K562 (cell line): Measurements from ENCODE around the gene B4GALT1. TPM values are rescaled to one million over a fixed set of nuclear protein-coding genes. Genes with fewer than 3 reads are reported as not detected.

ENCODE experiments used
- ATAC-seq: fragments of 200-7000 bp; cut with Tn5 transposase; 3 replicates; pipeline ENCODE4 v1.9.1; 2020; ENCODE audit warnings: moderate library complexity
- BruUV-seq: library from RNA; stranded (reverse); fragments of 400-500 nt; replicated peaks from 2 replicates; lab custom pipeline; 2021; lab: Mats Ljungman, UMichigan
- CTCF ChIA-PET: fragments of 300-600 bp; formaldehyde crosslinking; extraction: SDS; loops from one replicate; lab custom pipeline; 2021; ENCODE audit warnings: low intra/inter-chr PET ratio; lab: Yijun Ruan, JAX
- POLR2A ChIA-PET: fragments of 300-600, 350-650 bp; sonication (Branson Sonifier 250); formaldehyde crosslinking; extraction: SDS; loops from one replicate; lab custom pipeline; 2021; ENCODE audit warnings: antibody characterized with exemption, inconsistent platforms; lab: Yijun Ruan, JAX
- DNase-seq, 4 experiments: peaks; one replicate each; pipeline versions ENCODE4 v3.0.0 to v3.0.0-alpha.2; 2011 to 2018; ENCODE audit warnings: low spot score in 3 of 4, mixed read lengths in 3 of 4; ENCODE audit errors: extremely low read depth in 1 of 4
- FAIRE-seq: peaks from 2 replicates; lab custom pipeline; 2011; peaks lifted over from hg19 to GRCh38; lab: Jason Lieb, UNC
- H2AFZ ChIP-seq: 2 replicates; pipeline ENCODE4 v1.6.0; 2011; ENCODE audit warnings: low read depth, low read length, control low read depth, inconsistent platforms
- H3K27ac ChIP-seq: fragments of 200-600 bp; 3 replicates; pipeline ENCODE4 v1.8.0; 2011; ENCODE audit warnings: low read depth, mild to moderate bottlenecking, control low read depth, inconsistent platforms, low read length, moderate library complexity, mixed read lengths; ENCODE audit errors: extremely low read depth
- H3K27me3 ChIP-seq, 2 experiments: fragments of 300-600 bp in 1 of 2; 2 replicates in 1 of 2; 3 replicates in 1 of 2; pipeline versions ENCODE4 v1.6.0 to v1.8.0; 2011; ENCODE audit warnings: inconsistent platforms in 2 of 2, low read length in 2 of 2, mild to moderate bottlenecking in 1 of 2, mixed read lengths in 1 of 2, moderate library complexity in 1 of 2; ENCODE audit not compliant: control insufficient read depth in 2 of 2, insufficient read depth in 2 of 2
- H3K36me3 ChIP-seq: fragments of 300-600 bp; 3 replicates; pipeline ENCODE4 v1.8.0; 2011; ENCODE audit warnings: mild to moderate bottlenecking, low read length, inconsistent platforms; ENCODE audit not compliant: control insufficient read depth, insufficient read depth
- H3K4me1 ChIP-seq, 2 experiments: fragments of 200-600 bp in 1 of 2; replicated peaks in 1 of 2; 2 replicates in 1 of 2; 3 replicates in 1 of 2; pipeline versions ENCODE4 v1.5.1 to v1.8.0; 2011; ENCODE audit warnings: inconsistent platforms in 2 of 2, low read length in 2 of 2, mild to moderate bottlenecking in 1 of 2, mixed read lengths in 1 of 2, moderate library complexity in 1 of 2; ENCODE audit not compliant: control insufficient read depth in 2 of 2, insufficient read depth in 2 of 2
- H3K4me2 ChIP-seq: 2 replicates; pipeline ENCODE4 v1.6.1; 2011; ENCODE audit warnings: low read length, control low read depth, inconsistent platforms, mixed read lengths; ENCODE audit not compliant: insufficient read depth
- H3K4me3 ChIP-seq: fragments of 200-600 bp; sonication (generic), shearing (Covaris generic); 2 replicates; pipeline ENCODE4 v1.5.1; 2016; ENCODE audit warnings: control low read depth, inconsistent platforms
- H3K79me2 ChIP-seq: fragments of 200-600 bp; 3 replicates; pipeline ENCODE4 v1.8.0; 2011; ENCODE audit warnings: low read length, inconsistent platforms; ENCODE audit not compliant: control insufficient read depth, insufficient read depth
- H3K9ac ChIP-seq, 2 experiments: 2 replicates each; pipeline versions ENCODE4 v1.6.0 to v1.6.1; 2011; ENCODE audit warnings: low read depth in 2 of 2, low read length in 2 of 2, control low read depth in 1 of 2, inconsistent platforms in 1 of 2, mild to moderate bottlenecking in 1 of 2, mixed read lengths in 1 of 2; ENCODE audit not compliant: insufficient read depth in 1 of 2
- H3K9me1 ChIP-seq: one replicate; pipeline ENCODE4 v1.6.0; 2011; ENCODE audit warnings: inconsistent platforms, mild to moderate bottlenecking, low read length, moderate library complexity; ENCODE audit not compliant: control insufficient read depth, insufficient read depth
- H3K9me3 ChIP-seq: replicated peaks from 2 replicates; pipeline ENCODE4 v1.5.1; 2011; ENCODE audit warnings: low read depth, low read length, inconsistent platforms; ENCODE audit not compliant: control insufficient read depth, insufficient read depth
- H4K20me1 ChIP-seq: replicated peaks from 2 replicates; pipeline ENCODE4 v1.6.1; 2011; ENCODE audit warnings: low read length, inconsistent platforms, mixed read lengths; ENCODE audit not compliant: control insufficient read depth, insufficient read depth
- ARID2 ChIP-seq: fragments of 450-650 bp; IDR thresholded peaks from 2 replicates; pipeline ENCODE4 v1.6.1; 2017; ENCODE audit warnings: antibody characterized with exemption, mild to moderate bottlenecking
- ATF3 ChIP-seq, 2 experiments: fragments of 450-650 bp in 1 of 2; sonication (generic) in 1 of 2; formaldehyde crosslinking in 1 of 2; IDR thresholded peaks in 1 of 2; conservative IDR thresholded peaks in 1 of 2; 2 replicates each; pipeline versions ENCODE4 v1.6.1 to v1.8.1; 2016 to 2023; ENCODE audit warnings: mild to moderate bottlenecking in 2 of 2, moderate library complexity in 2 of 2, inconsistent platforms in 1 of 2, missing genetic modification reagents in 1 of 2
- BRD4 ChIP-seq: fragments of 200-600 bp; sonication (generic); IDR thresholded peaks from 2 replicates; pipeline ENCODE4 v1.6.1; 2017; ENCODE audit warnings: inconsistent platforms
- C11orf30 ChIP-seq: fragments of 450-650 bp; IDR thresholded peaks from 2 replicates; pipeline ENCODE4 v1.6.1; 2016; ENCODE audit warnings: low read depth, mild to moderate bottlenecking
- DDX20 ChIP-seq: fragments of 450-650 bp; IDR thresholded peaks from 2 replicates; pipeline ENCODE4 v1.6.1; 2016; ENCODE audit warnings: missing genetic modification characterization, low read depth, mild to moderate bottlenecking, missing compliant biosample characterization, moderate library complexity
- ELF4 ChIP-seq: fragments of 450-650 bp; formaldehyde crosslinking; IDR thresholded peaks from 2 replicates; pipeline ENCODE4 v1.4.0; 2022; ENCODE audit warnings: missing genetic modification characterization
- LEF1 ChIP-seq: fragments of 450-650 bp; IDR thresholded peaks from 2 replicates; pipeline ENCODE4 v1.6.1; 2016; ENCODE audit warnings: mild to moderate bottlenecking
- POLR2A ChIP-seq: fragments of 450-650 bp; conservative IDR thresholded peaks from 2 replicates; pipeline ENCODE4 v1.6.1; 2016
- RAD21 ChIP-seq, 2 experiments: fragments of 250-450 bp in 1 of 2; fragments of 450-650 bp in 1 of 2; sonication (Bioruptor Pico) in 1 of 2; formaldehyde crosslinking in 1 of 2; IDR thresholded peaks in 1 of 2; conservative IDR thresholded peaks in 1 of 2; 2 replicates each; pipeline versions ENCODE4 v1.4.0 to v1.8.0; 2020 to 2022; ENCODE audit warnings: mild to moderate bottlenecking in 2 of 2, moderate library complexity in 1 of 2
- SLC30A9 ChIP-seq: fragments of 250-450 bp; sonication (Bioruptor Pico); IDR thresholded peaks from 2 replicates; pipeline ENCODE4 v1.8.0; 2022; ENCODE audit warnings: mild to moderate bottlenecking, moderate library complexity
- SMARCA4 ChIP-seq: fragments of 450-650 bp; IDR thresholded peaks from 2 replicates; pipeline ENCODE4 v1.6.1; 2016
- SP2 ChIP-seq: IDR thresholded peaks from 2 replicates; pipeline ENCODE4 v1.6.1; 2011; ENCODE audit warnings: mild to moderate bottlenecking, low read depth, low read length, moderate library complexity; ENCODE audit not compliant: poor library complexity, severe bottlenecking; ENCODE audit errors: extremely low read depth
- ZEB2 ChIP-seq: fragments of 450-650 bp; IDR thresholded peaks from 2 replicates; pipeline ENCODE4 v1.6.1; 2016
- ZNF224 ChIP-seq: sonication (generic); formaldehyde crosslinking; IDR thresholded peaks from 2 replicates; pipeline ENCODE4 v1.8.0; 2022; ENCODE audit warnings: mild to moderate bottlenecking, missing genetic modification reagents
- ZNF253 ChIP-seq: fragments of 250-450 bp; sonication (Bioruptor Pico); conservative IDR thresholded peaks from 2 replicates; pipeline ENCODE4 v1.6.1; 2021; ENCODE audit warnings: mild to moderate bottlenecking
- ZNF41 ChIP-seq: fragments of 250-450 bp; sonication (Bioruptor Pico); conservative IDR thresholded peaks from 2 replicates; pipeline ENCODE4 v1.4.0; 2020; ENCODE audit warnings: mild to moderate bottlenecking
- WGBS: fragments of 100-300 bp; shearing (Covaris generic); methylation state at CpG from one replicate; pipeline ENCODE4 v1.1.6; 2016; ENCODE audit warnings: low coverage, mixed read lengths; ENCODE audit not compliant: insufficient coverage; ENCODE audit errors: missing lambda C conversion rate; 5-methylcytosine and 5-hydroxymethylcytosine counted together
- in situ Hi-C: fragments of 300-500 bp; cut with MboI; formaldehyde crosslinking; loops from 4 replicates; pipeline ENCODE4 v1.15.0; 2018; ENCODE audit warnings: inconsistent platforms, mixed read lengths
- intact Hi-C: fragments of 100-400 bp; cut with micrococcal nuclease; formaldehyde crosslinking; loops from 2 replicates; pipeline ENCODE4 v1.14.2; 2022
- polyA plus RNA-seq, 8 experiments: library from polyadenylated mRNA; depleted of rRNA in 4 of 8; stranded (reverse) in 5 of 8; unstranded in 3 of 8; fragments of >200 nt; fragmentation: Nextera tagmentation in 2 of 8; fragmentation: Illumina TruSeq in 1 of 8; extraction: Ambion mirVana in 2 of 8; extraction: Trizol in 1 of 8; gene quantifications; 2 replicates each; pipeline versions ENCODE4 v1.2.1 to v1.2.3, GENCODE V29; 2011 to 2014; ENCODE audit warnings: inconsistent platforms in 1 of 8, missing spikeins in 1 of 8
- total RNA-seq, 7 experiments: library from RNA; depleted of rRNA in 6 of 7; stranded (reverse); fragments of >200 nt in 6 of 7; fragmentation: Illumina TruSeq in 2 of 7; extraction: Trizol in 2 of 7; gene quantifications; 2 replicates each; pipeline versions ENCODE4 v1.2.1 to v1.2.3, GENCODE V29; 2011 to 2021; ENCODE audit warnings: low replicate concordance in 1 of 7
- TF ChIP-seq, protein P1 (sequence below): fragments of 250-450 bp; sonication (Bioruptor Pico); IDR thresholded peaks from 2 replicates; pipeline ENCODE4 v1.8.0; 2022; ENCODE audit warnings: moderate library complexity, mild to moderate bottlenecking, inconsistent platforms

B4GALT1 gene
- total and polyA plus RNA-seq, 9 of the 15 experiments (the other 6 are each of a cell fraction or from before 2014, with no cell fraction given): 4.1 to 26.8 (median 7.1) TPM

DNA sequence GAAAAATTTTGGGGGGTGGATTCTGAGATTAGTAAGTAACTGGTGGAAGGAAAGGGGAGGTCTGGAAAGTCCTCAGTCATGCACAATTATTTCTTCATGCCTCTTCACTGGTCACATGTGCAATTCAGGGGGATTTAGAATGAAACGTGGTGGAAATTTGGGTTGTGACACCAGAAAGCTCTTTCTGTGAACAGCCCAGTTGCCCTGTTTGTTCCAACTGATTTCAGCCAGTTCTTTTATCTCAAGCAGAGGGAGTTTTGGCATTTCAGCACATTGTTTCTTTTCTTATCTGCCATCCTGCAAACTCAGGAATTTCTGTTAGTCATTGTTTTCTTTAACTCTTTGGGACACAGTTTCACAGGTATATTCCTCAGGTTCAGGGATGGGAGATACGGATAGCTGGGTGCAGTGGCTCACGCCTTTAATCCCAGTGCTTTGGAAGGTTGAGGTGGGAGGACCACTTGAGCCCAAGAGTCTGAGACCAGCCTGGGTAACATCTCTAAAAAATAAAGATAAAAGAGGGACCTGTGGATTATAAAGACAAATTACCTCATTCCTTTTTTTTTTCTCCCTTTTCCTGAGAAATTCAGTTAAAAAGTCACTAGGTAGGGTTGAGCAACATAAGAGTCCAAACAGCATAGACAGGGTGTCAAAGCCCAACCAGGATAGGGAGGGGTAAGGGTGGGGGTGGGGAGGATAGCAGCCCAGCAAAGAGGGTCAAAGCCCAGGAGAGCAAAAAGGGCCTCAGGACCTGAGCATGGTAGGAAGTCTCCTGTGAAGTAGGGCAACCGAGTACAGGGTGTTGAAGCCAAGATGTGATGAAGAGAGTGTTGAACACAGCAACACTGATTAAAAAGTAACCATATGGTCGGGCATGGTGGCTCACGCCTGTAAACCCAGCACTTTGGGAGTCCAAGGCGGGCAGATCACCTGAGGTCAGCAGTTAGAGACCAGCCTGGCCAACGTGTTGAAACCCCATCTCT is 5.4 kb upstream of the B4GALT1 start (continued):
- TF ChIP-seq C11orf30 (peak; percentile 69), ARID2 (no peak), ZNF253 (CRISPR knock-in tag) (no peak), ELF4 (no peak)
- TF ChIP-seq, protein P1, sequence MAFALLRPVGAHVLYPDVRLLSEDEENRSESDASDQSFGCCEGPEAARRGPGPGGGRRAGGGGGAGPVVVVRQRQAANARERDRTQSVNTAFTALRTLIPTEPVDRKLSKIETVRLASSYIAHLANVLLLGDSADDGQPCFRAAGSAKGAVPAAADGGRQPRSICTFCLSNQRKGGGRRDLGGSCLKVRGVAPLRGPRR (CRISPR knock-in tag): no peak

DNA sequence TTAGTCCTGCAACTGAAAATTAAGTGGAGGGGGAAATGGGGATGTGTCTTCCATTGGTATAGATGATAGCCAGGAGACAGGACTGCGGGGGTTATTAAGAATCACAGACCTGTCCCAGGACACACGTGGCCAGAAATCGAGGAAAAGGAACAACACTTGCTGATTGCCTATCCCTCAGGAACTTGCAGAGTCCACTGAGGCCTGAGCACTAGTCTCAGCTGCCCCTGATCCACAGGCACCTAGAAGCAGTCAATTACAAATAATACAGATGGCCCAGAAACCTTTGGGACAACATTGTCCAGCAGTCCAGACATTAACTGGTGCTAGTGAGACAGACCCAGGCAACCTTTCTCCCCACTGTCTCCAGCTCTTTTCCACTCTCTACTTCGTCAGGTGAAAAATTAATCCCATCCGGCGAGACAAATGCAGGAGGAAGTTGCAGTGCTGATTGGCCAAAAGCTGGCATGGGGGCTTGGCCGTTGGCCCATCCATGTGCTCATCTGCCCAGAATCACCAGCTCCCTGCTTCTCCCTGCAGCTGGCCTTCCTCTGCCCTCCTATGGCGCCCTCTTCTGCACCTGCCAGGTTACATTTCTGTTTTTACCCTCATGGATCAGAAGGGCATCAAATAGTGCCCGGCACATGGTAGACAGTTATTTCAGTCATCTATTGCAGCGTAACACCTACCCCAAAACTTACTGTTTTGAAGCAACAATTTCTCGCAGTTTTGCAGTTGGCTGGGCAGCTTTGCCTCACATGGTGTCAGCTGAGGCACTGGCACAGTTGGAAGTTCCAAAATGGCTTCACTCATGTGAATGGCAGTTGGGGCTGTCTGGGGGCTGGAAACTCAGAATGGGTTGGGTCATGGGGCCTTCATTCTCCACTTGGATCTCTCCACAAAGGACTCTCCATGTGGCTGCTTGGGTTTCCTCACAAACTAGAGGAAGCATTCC is 3.6 kb upstream of the B4GALT1 start:
- 81% methylated on average over 9 of the region's 11 CpGs for whole genome bisulfite sequencing
- intact Hi-C loops (loop anchor here (5.0 kb wide), 1 partner anchor 47 kb away; no protein-coding TSS in a partner anchor), in situ Hi-C loops (no loop called here)
- ChIA-PET CTCF (no interaction called here), POLR2A (interaction anchor here (1.4 kb wide), 1 partner anchor 8 kb away, joined by 4 read pairs; no protein-coding TSS in a partner anchor)
- Histone ChIP-seq H3K27ac (no peak overlapping the region), H3K4me1 (peaks cover 31 to 33% of the 10 kb centered on the region in 2 experiments; a peak in 4 of 5 replicates), H3K36me3 (no peaks in the 10 kb centered on the region), H3K27me3 (no peaks in the 10 kb centered on the region), H3K79me2 (peaks cover 12% of the 10 kb centered on the region), H4K20me1 (no peaks in the 10 kb centered on the region), H3K4me3 (no peak overlapping the region), H3K9me3 (no peaks in the 10 kb centered on the region), H2AFZ (0 out of 2 replicates have a peak overlapping the region, but pooled peaks have one; percentile 66), H3K9me1 (no peaks in the 10 kb centered on the region), H3K4me2 (no peak overlapping the region), H3K9ac (no peak overlapping the region; a peak in 1 of 4 replicates)
- FAIRE-seq (no peak), ATAC-seq (no peak), DNase-seq (no peak)
- no TSS peak for BruUV-seq
- TF ChIP-seq POLR2A: no peak
- no peak for TF ChIP-seq ZNF224
- TF ChIP-seq DDX20 (tag): no peak
- TF ChIP-seq BRD4: no peak
- no peak for TF ChIP-seq SP2
- TF ChIP-seq C11orf30: no peak
- no peak for TF ChIP-seq ATF3 (IDR thresholded peaks at IDR 0.05)
- TF ChIP-seq ATF3 (CRISPR knock-in tag; conservative IDR thresholded peaks at IDR 0.05): no peak
- no peak for TF ChIP-seq SMARCA4
- peak in 1 of 2 experiments; percentile 27; a peak in 1 of 4 replicates for TF ChIP-seq RAD21 (CRISPR knock-in tag; conservative IDR thresholded peaks at IDR 0.05 in 1 of 2, IDR thresholded peaks at IDR 0.05 in 1 of 2)
- no peak for TF ChIP-seq LEF1
- no peak for TF ChIP-seq ZEB2
- TF ChIP-seq SLC30A9 (CRISPR knock-in tag): no peak
- no peak for TF ChIP-seq ZNF41 (CRISPR knock-in tag)
